RWPE2 (cell line): ENCODE data around the gene MEGF9.

Source experiments
- ATAC-seq: fragments of 200-7000 bp; cut with Tn5 transposase; 3 replicates; pipeline ENCODE4 v1.9.1; 2021; ENCODE audit warnings: low read depth
- DNase-seq: peaks from one replicate; pipeline ENCODE4 v3.0.0-alpha.2; 2020; ENCODE audit warnings: low spot score
- H3K27ac ChIP-seq: fragments of 450-650 bp; 2 replicates; pipeline ENCODE4 v1.5.1; 2017; ENCODE audit warnings: mild to moderate bottlenecking; ENCODE audit not compliant: poor library complexity, severe bottlenecking
- H3K27me3 ChIP-seq: fragments of 250-450 bp; sonication (Bioruptor Pico); 2 replicates; pipeline ENCODE4 v1.5.1; 2021; ENCODE audit warnings: mild to moderate bottlenecking, moderate library complexity; ENCODE audit not compliant: insufficient read depth, poor library complexity, severe bottlenecking
- H3K36me3 ChIP-seq: fragments of 250-450 bp; sonication (Bioruptor Pico); 2 replicates; pipeline ENCODE4 v1.5.1; 2020; ENCODE audit warnings: low read depth, mild to moderate bottlenecking, moderate library complexity
- H3K4me1 ChIP-seq: fragments of 250-450 bp; sonication (Bioruptor Pico); 2 replicates; pipeline ENCODE4 v1.5.1; 2021; ENCODE audit warnings: mild to moderate bottlenecking, moderate library complexity; ENCODE audit not compliant: insufficient read depth, poor library complexity, severe bottlenecking
- H3K4me3 ChIP-seq: fragments of 250-450 bp; sonication (Bioruptor Pico); 2 replicates; pipeline ENCODE4 v1.5.1; 2021; ENCODE audit warnings: mild to moderate bottlenecking, moderate library complexity; ENCODE audit not compliant: severe bottlenecking
- H3K9me3 ChIP-seq: fragments of 250-450 bp; sonication (Bioruptor Pico); 2 replicates; pipeline ENCODE4 v1.5.1; 2021; ENCODE audit warnings: mild to moderate bottlenecking, moderate library complexity; ENCODE audit not compliant: severe bottlenecking
- CTCF ChIP-seq: fragments of 450-650 bp; IDR thresholded peaks from one replicate; pipeline ENCODE4 v1.5.1; 2017; ENCODE audit warnings: mild to moderate bottlenecking, moderate library complexity; ENCODE audit not compliant: poor library complexity, severe bottlenecking

Gene MEGF9

GRCh38 chr9:120724757-120725400 is 10.6 kb upstream of the MEGF9 start:
- no peaks in the 10 kb centered on the region for H3K36me3 ChIP-seq
- no peaks in the 10 kb centered on the region for H3K9me3 ChIP-seq
- no peak overlapping the region for H3K4me3 ChIP-seq
- no peak for DNase-seq
- ATAC-seq = no peak
- no peak overlapping the region for H3K27ac ChIP-seq
- no peak for TF ChIP-seq CTCF
- no peaks in the 10 kb centered on the region for H3K4me1 ChIP-seq
- H3K27me3 ChIP-seq = no peaks in the 10 kb centered on the region

DNA sequence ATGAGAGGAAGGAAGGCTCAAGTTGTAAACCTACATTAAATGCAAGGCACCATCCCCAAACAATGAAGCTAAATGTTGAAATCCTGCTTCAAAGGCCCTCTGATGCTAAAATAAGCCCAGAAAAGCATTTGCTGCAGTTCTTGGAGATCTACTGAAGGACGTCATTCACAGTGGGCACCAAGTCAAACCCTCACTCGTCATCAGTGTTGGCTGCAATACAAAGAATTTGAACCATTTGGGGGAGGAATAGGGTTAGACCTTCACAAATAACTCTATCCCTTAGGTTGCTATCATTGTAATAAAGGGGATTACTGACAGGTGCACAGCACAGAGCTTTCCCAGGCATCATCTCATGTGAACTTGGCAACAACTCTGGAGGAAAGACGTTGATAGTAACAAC is 9.3 kb upstream of the MEGF9 start:
- no peak for TF ChIP-seq CTCF
- Histone ChIP-seq H3K4me1 (no peaks in the 10 kb centered on the region), H3K27ac (no peak overlapping the region), H3K9me3 (no peaks in the 10 kb centered on the region), H3K27me3 (no peaks in the 10 kb centered on the region), H3K4me3 (no peak overlapping the region), H3K36me3 (no peaks in the 10 kb centered on the region)
- DNase-seq (no peak), ATAC-seq (no peak)

DNA sequence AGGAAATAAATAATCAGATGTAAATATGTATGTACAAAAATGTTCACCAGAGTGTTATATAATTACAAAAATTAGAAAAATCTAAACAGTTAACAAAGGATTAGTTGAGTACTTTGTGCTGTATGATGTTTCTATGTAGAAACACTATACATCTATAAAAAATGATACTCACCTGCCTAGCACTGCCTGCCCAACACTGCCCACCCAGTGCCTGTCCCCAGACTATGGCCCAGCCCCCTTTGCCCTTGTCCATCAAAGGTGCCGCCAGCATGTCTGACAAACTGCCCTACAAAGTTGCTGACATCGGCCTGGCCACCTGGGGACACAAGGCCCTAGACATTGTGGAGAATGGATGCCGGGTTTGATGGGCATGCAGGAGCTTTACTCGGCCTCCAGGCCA is 6.1 kb upstream of the MEGF9 start:
- Histone ChIP-seq H3K4me1 (no peaks in the 10 kb centered on the region), H3K27ac (no peak overlapping the region), H3K9me3 (no peaks in the 10 kb centered on the region), H3K27me3 (no peaks in the 10 kb centered on the region), H3K36me3 (no peaks in the 10 kb centered on the region), H3K4me3 (no peak overlapping the region)
- ATAC-seq (no peak), DNase-seq (no peak)
- no peak for TF ChIP-seq CTCF

GRCh38 chr9:120718316-120718715 is 4.0 kb upstream of the MEGF9 start:
- Histone ChIP-seq H3K4me3 (no peak overlapping the region), H3K9me3 (no peaks in the 10 kb centered on the region), H3K36me3 (no peaks in the 10 kb centered on the region), H3K4me1 (peaks cover 2% of the 10 kb centered on the region), H3K27me3 (no peaks in the 10 kb centered on the region), H3K27ac (no peak overlapping the region)
- no peak for ATAC-seq
- TF ChIP-seq CTCF = no peak
- DNase-seq = no peak

DNA sequence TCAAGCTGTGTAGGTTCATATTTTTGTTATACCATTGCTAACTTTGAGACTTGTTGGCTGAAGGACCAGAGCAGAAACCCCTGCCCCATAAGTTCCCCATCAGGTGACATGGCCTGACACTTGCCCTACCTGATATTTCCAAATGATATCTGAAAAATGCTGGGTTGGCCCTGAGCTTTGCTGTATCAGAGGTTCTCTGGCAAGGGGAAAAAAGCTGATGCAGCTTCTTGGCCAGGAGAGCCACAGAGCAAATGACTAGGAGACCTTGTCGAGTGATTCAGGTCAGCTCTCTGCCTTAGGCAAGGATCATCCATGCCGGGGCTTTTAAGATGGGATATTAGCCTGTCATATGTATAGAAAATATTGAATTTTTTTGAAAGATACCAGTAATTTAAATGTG is 2.9 kb upstream of the MEGF9 start:
- H3K27me3 ChIP-seq = no peaks in the 10 kb centered on the region
- H3K9me3 ChIP-seq = no peaks in the 10 kb centered on the region
- peaks cover 2% of the 10 kb centered on the region for H3K4me1 ChIP-seq
- no peaks in the 10 kb centered on the region for H3K36me3 ChIP-seq
- DNase-seq (no peak), ATAC-seq (no peak)
- TF ChIP-seq CTCF = no peak
- H3K27ac ChIP-seq = no peak overlapping the region
- no peak overlapping the region for H3K4me3 ChIP-seq
